ENCODE measurements around the gene PIWIL1. TPM values are rescaled to one million over a fixed set of nuclear protein-coding genes. Genes with fewer than 3 reads are reported as not detected.

PIWIL1 gene
- total and polyA plus RNA-seq, 5 donors from 2014 or later: not detected

DNA sequence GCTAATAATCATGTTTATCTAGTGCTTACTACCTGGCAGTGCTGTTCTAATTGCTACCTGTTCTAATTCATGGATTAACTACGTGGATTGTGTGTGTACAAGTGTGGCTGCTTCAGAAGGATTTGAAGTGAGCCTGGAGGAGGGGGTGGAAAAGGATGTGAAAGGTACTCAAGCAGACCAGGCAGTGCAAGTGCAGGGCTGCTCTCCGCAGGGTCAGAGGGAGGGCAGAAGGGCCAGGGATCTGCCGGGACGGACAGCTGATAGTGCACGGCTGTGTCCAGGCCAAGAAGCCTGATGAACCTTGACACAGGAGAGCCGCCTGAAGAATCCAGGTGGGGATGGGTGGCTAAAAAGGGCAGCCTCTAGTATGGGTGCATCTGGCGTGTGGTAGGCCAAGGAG, 28.5 kb downstream of the PIWIL1 start:
- Mint-ChIP-seq H3K36me3 (no peaks in the 10 kb centered on the region), H3K27me3 (no peaks in the 10 kb centered on the region), H3K4me1 (no peaks in the 10 kb centered on the region), H3K9me3 (peaks cover 0 to 2% (median 0%) of the 10 kb centered on the region in 7 donors), H3K27ac (no peak overlapping the region), H3K4me3 (no peak overlapping the region)
- no peaks in the 10 kb centered on the region for H3K4me1 ChIP-seq (ENCODE audit: control insufficient read depth, insufficient read depth, low read length, poor library complexity, severe bottlenecking)
- DNase-seq: no peak
- H3K4me3 ChIP-seq (ENCODE audit: low read depth, low read length): no peak overlapping the region
- H3K27ac ChIP-seq (ENCODE audit: insufficient read depth, low read length, poor library complexity, severe bottlenecking): no peak overlapping the region
- no peaks in the 10 kb centered on the region for H3K36me3 ChIP-seq (ENCODE audit: control insufficient read depth, insufficient read depth, low read length)
- no peaks in the 10 kb centered on the region for H3K27me3 ChIP-seq (ENCODE audit: control insufficient read depth, insufficient read depth, low read length)
- no peaks in the 10 kb centered on the region for H3K9me3 ChIP-seq (ENCODE audit: control insufficient read depth in 2 of 2, low read length in 2 of 2)
- ATAC-seq (ENCODE audit: low read depth in 2 of 2): no peak

DNA sequence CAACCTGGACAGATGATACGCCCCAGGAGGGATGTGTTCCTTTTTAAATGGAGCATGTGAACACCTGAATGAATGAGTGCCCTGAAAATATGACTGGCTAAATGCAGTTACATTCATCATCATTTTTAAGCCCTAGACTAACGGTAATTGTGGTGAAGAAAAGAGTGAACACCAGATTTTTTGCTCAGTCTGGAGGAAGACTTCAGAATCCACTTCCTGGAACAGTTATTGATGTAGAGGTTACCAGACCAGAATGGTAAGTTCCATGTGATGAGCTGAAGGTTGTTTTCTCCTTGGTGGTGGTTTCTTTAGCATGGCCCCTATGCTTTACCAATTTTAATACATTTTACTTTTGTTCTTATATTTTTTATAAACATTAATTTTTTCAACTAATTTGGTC, 29.3 kb downstream of the PIWIL1 start:
- no peak overlapping the region for H3K4me3 ChIP-seq (ENCODE audit: low read depth, low read length)
- H3K4me3 Mint-ChIP-seq: no peak overlapping the region

DNA sequence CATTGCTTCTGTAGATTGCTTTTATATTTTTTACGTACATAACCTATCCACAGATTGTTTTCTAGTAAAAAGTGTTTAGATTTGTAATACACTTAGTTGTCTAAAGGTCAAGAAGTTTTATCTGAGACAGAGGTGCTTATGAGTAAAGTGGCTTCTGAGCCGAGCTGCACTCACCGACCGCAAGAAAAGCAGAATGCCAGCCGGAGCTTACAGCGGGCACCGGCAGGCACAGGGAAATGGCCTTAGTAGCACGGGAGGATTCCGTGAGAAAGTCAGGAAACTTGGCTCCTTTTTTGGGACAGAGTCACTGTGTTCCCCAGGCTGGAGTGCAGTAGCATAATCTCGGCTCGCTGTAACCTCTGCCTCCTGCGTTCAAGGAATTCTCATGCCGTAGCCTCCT, 29.8 kb downstream of the PIWIL1 start:
- Histone ChIP-seq H3K4me3 (ENCODE audit: low read depth, low read length) (no peak overlapping the region), H3K4me1 (ENCODE audit: control insufficient read depth, insufficient read depth, low read length, poor library complexity, severe bottlenecking) (no peaks in the 10 kb centered on the region), H3K9me3 (ENCODE audit: control insufficient read depth in 2 of 2, low read length in 2 of 2) (no peaks in the 10 kb centered on the region), H3K27me3 (ENCODE audit: control insufficient read depth, insufficient read depth, low read length) (no peaks in the 10 kb centered on the region), H3K36me3 (ENCODE audit: control insufficient read depth, insufficient read depth, low read length) (no peaks in the 10 kb centered on the region), H3K27ac (ENCODE audit: insufficient read depth, low read length, poor library complexity, severe bottlenecking) (no peak overlapping the region)
- ATAC-seq (ENCODE audit: low read depth in 2 of 2) (no peak), DNase-seq (no peak)
- Mint-ChIP-seq H3K27me3 (no peaks in the 10 kb centered on the region), H3K9me3 (peaks cover 0 to 2% (median 0%) of the 10 kb centered on the region in 7 donors), H3K27ac (no peak overlapping the region), H3K4me3 (no peak overlapping the region), H3K4me1 (no peaks in the 10 kb centered on the region), H3K36me3 (no peaks in the 10 kb centered on the region)

More for the DNA sequence above, 29.3 kb downstream of the PIWIL1 start:
- Mint-ChIP-seq H3K27me3 (no peaks in the 10 kb centered on the region), H3K9me3 (peaks cover 0 to 2% (median 0%) of the 10 kb centered on the region in 7 donors), H3K27ac (no peak overlapping the region), H3K4me1 (no peaks in the 10 kb centered on the region), H3K36me3 (no peaks in the 10 kb centered on the region)
- ATAC-seq (ENCODE audit: low read depth in 2 of 2) (no peak), DNase-seq (no peak)
- Histone ChIP-seq H3K27me3 (ENCODE audit: control insufficient read depth, insufficient read depth, low read length) (no peaks in the 10 kb centered on the region), H3K9me3 (ENCODE audit: control insufficient read depth in 2 of 2, low read length in 2 of 2) (no peaks in the 10 kb centered on the region), H3K27ac (ENCODE audit: insufficient read depth, low read length, poor library complexity, severe bottlenecking) (no peak overlapping the region), H3K36me3 (ENCODE audit: control insufficient read depth, insufficient read depth, low read length) (no peaks in the 10 kb centered on the region), H3K4me1 (ENCODE audit: control insufficient read depth, insufficient read depth, low read length, poor library complexity, severe bottlenecking) (no peaks in the 10 kb centered on the region)

DNA sequence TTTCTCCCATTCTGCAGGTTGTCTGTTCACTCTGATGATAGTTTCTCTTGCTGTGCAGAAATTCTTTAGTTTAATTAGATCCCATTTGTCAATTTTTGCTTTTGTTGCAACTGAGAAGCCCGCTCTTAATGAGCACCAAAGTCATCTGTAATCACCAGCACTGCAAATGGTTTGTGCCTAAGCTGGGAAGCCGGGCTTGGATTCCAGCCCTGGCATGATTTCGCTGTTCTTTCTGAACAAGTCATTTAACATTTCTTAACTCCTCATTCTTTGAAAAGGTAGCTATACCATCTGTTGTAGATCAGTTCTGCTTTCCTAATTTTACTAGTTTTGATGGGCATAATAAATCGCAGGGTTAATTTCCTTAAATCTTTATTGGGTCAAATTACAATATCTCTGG, 32.1 kb downstream of the PIWIL1 start:
- H3K27ac Mint-ChIP-seq: no peak overlapping the region
- no peak overlapping the region for H3K4me3 Mint-ChIP-seq
- peaks cover 4% of the 10 kb centered on the region for H3K27me3 Mint-ChIP-seq
- H3K9me3 Mint-ChIP-seq: peaks cover 0 to 2% (median 0%) of the 10 kb centered on the region in 7 donors
- ATAC-seq (ENCODE audit: low read depth in 2 of 2) (no peak), DNase-seq (no peak)
- H3K27ac ChIP-seq (ENCODE audit: insufficient read depth, low read length, poor library complexity, severe bottlenecking): no peak overlapping the region
- H3K9me3 ChIP-seq (ENCODE audit: control insufficient read depth in 2 of 2, low read length in 2 of 2): no peaks in the 10 kb centered on the region
- no peaks in the 10 kb centered on the region for H3K4me1 ChIP-seq (ENCODE audit: control insufficient read depth, insufficient read depth, low read length, poor library complexity, severe bottlenecking)
- H3K4me3 ChIP-seq (ENCODE audit: low read depth, low read length): no peak overlapping the region
- H3K36me3 Mint-ChIP-seq: no peaks in the 10 kb centered on the region
- H3K36me3 ChIP-seq (ENCODE audit: control insufficient read depth, insufficient read depth, low read length): no peaks in the 10 kb centered on the region
- no peaks in the 10 kb centered on the region for H3K27me3 ChIP-seq (ENCODE audit: control insufficient read depth, insufficient read depth, low read length)
- H3K4me1 Mint-ChIP-seq: no peaks in the 10 kb centered on the region

DNA sequence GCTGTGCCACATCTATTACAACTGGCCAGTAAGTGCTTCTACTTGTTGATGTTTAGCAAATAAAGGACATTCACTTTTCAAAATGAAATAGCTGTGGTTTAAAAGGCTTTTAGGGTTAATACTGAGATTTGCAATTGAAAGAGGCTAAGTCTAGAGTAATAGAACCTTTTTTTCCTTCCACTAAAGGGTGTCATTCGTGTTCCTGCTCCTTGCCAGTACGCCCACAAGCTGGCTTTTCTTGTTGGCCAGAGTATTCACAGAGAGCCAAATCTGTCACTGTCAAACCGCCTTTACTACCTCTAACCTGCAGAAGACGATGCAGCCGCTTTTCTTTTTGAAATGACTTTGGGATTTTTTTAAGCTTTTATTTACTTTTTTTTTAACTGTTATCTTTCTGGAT, 33.6 kb downstream of the PIWIL1 start:
- no peak for DNase-seq
- Mint-ChIP-seq H3K4me1 (no peaks in the 10 kb centered on the region), H3K27me3 (peaks cover 4% of the 10 kb centered on the region), H3K27ac (no peak overlapping the region), H3K4me3 (no peak overlapping the region), H3K9me3 (peaks cover 0 to 2% (median 0%) of the 10 kb centered on the region in 7 donors), H3K36me3 (no peaks in the 10 kb centered on the region)
- Histone ChIP-seq H3K4me1 (ENCODE audit: control insufficient read depth, insufficient read depth, low read length, poor library complexity, severe bottlenecking) (no peaks in the 10 kb centered on the region), H3K4me3 (ENCODE audit: low read depth, low read length) (no peak overlapping the region), H3K27me3 (ENCODE audit: control insufficient read depth, insufficient read depth, low read length) (no peaks in the 10 kb centered on the region), H3K36me3 (ENCODE audit: control insufficient read depth, insufficient read depth, low read length) (no peaks in the 10 kb centered on the region), H3K27ac (ENCODE audit: insufficient read depth, low read length, poor library complexity, severe bottlenecking) (no peak overlapping the region), H3K9me3 (ENCODE audit: control insufficient read depth in 2 of 2, low read length in 2 of 2) (no peaks in the 10 kb centered on the region)
- no peak for ATAC-seq (ENCODE audit: low read depth in 2 of 2)

DNA sequence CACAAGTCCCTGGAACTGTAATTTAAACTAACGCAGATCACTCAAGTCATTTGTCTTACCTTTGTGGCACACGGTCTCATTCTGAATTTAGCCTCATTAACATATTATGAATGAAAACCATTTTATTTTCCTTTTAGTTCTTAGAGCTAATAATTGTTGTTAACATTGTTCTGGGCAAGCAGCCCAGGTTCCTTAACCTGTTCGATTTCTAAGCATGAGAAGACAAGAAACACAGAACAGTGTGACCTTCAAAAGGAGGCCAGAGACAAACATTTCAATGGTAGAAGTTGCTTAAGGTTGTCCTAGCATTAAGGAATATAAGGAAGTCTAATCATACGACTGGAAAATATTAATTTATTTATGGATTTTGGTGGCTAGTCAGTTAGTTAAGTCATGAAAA, 35.2 kb downstream of the PIWIL1 start:
- H3K4me1 Mint-ChIP-seq: no peaks in the 10 kb centered on the region
- no peaks in the 10 kb centered on the region for H3K9me3 ChIP-seq (ENCODE audit: control insufficient read depth in 2 of 2, low read length in 2 of 2)
- H3K4me1 ChIP-seq (ENCODE audit: control insufficient read depth, insufficient read depth, low read length, poor library complexity, severe bottlenecking): no peaks in the 10 kb centered on the region
- H3K9me3 Mint-ChIP-seq: peaks cover 0 to 2% (median 0%) of the 10 kb centered on the region in 7 donors
- no peak overlapping the region for H3K4me3 ChIP-seq (ENCODE audit: low read depth, low read length)
- H3K36me3 Mint-ChIP-seq: no peaks in the 10 kb centered on the region
- ATAC-seq (ENCODE audit: low read depth in 2 of 2) (no peak), DNase-seq (no peak)
- peaks cover 11% of the 10 kb centered on the region for H3K27me3 Mint-ChIP-seq
- no peak overlapping the region for H3K27ac Mint-ChIP-seq
- H3K27ac ChIP-seq (ENCODE audit: insufficient read depth, low read length, poor library complexity, severe bottlenecking): no peak overlapping the region
- no peaks in the 10 kb centered on the region for H3K36me3 ChIP-seq (ENCODE audit: control insufficient read depth, insufficient read depth, low read length)
- no peaks in the 10 kb centered on the region for H3K27me3 ChIP-seq (ENCODE audit: control insufficient read depth, insufficient read depth, low read length)
- no peak overlapping the region for H3K4me3 Mint-ChIP-seq

DNA sequence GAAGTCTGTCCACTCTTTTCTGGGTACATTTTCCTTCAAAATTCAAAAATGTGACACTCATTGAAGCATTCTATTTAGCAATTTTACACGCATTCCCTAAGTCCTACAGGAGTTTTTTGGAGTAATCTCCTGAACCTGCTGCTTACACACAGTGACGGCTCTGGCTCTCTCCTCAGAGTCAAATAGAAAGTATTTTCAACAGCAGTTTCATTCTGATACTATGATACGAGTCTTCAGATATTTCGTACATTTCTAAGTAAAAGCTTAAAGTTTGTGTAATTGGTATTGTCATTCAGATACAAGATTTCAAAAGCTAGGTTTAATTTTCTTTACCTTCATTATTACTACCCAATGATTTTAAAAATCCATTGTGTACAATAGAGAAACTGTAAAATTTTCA, 36.4 kb downstream of the PIWIL1 start:
- Mint-ChIP-seq H3K4me3 (no peak overlapping the region), H3K27me3 (peaks cover 11% of the 10 kb centered on the region), H3K27ac (no peak overlapping the region), H3K4me1 (no peaks in the 10 kb centered on the region), H3K9me3 (no peaks in the 10 kb centered on the region), H3K36me3 (no peaks in the 10 kb centered on the region)
- Histone ChIP-seq H3K9me3 (ENCODE audit: control insufficient read depth in 2 of 2, low read length in 2 of 2) (no peaks in the 10 kb centered on the region), H3K27me3 (ENCODE audit: control insufficient read depth, insufficient read depth, low read length) (no peaks in the 10 kb centered on the region), H3K36me3 (ENCODE audit: control insufficient read depth, insufficient read depth, low read length) (no peaks in the 10 kb centered on the region), H3K4me3 (ENCODE audit: low read depth, low read length) (no peak overlapping the region), H3K27ac (ENCODE audit: insufficient read depth, low read length, poor library complexity, severe bottlenecking) (no peak overlapping the region), H3K4me1 (ENCODE audit: control insufficient read depth, insufficient read depth, low read length, poor library complexity, severe bottlenecking) (no peaks in the 10 kb centered on the region)
- no peak for DNase-seq
- ATAC-seq (ENCODE audit: low read depth in 2 of 2): no peak

DNA sequence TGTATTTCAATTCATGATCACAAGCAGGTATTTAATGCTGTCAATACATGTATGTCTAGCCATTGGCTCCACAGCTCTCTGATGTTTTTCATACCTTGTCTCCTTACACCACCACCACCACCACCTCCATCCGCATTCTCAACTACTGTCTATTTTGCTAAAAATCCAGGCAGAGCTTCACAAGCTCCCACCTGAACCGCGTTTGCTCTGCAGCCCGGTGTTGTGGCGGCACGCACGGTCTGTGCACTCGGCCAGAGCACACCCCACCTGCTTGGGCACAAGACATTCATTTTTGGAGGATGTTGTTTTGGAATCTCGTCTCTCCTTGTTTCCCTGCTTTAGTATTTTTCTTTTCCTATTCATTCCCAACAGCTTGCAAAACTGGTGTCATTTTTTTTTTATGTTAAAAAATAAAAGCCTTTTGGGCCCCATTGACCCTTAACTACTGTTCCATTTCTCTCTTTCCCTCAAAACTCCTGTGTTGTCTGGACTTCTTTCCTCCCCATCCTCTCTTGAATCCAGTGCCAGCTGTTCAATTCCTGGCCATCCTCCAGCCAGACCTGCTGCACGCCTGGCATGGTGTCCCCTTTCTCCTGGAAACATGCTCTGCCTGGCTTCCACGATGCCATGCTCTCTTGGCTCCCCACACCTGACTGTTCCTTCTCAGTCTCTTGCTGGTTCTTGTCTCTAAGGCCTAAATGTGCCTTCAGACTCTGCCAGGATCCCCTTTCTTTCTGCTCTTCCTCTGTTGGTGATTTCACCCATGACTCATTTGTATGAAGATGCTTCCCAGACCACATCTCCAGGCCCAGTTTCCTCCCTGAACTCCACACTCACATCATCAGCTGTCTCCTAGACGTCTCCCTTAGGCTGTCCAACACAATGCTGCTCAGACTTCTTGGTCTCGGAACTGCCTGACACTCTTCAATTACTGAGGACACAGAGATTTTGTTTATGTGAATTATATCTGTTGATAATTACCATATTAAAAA, 37.9 kb downstream of the PIWIL1 start:
- Mint-ChIP-seq H3K27me3 (peaks cover 11% of the 10 kb centered on the region), H3K36me3 (no peaks in the 10 kb centered on the region), H3K4me3 (no peak overlapping the region), H3K9me3 (no peaks in the 10 kb centered on the region), H3K4me1 (no peaks in the 10 kb centered on the region), H3K27ac (no peak overlapping the region)
- H3K4me1 ChIP-seq (ENCODE audit: control insufficient read depth, insufficient read depth, low read length, poor library complexity, severe bottlenecking): no peaks in the 10 kb centered on the region
- no peaks in the 10 kb centered on the region for H3K27me3 ChIP-seq (ENCODE audit: control insufficient read depth, insufficient read depth, low read length)
- H3K36me3 ChIP-seq (ENCODE audit: control insufficient read depth, insufficient read depth, low read length): no peaks in the 10 kb centered on the region
- no peaks in the 10 kb centered on the region for H3K9me3 ChIP-seq (ENCODE audit: control insufficient read depth in 2 of 2, low read length in 2 of 2)
- no peak overlapping the region for H3K4me3 ChIP-seq (ENCODE audit: low read depth, low read length)
- no peak for ATAC-seq (ENCODE audit: low read depth in 2 of 2)
- no peak overlapping the region for H3K27ac ChIP-seq (ENCODE audit: insufficient read depth, low read length, poor library complexity, severe bottlenecking)
- DNase-seq: no peak

All from CD4-positive, CD25-positive, alpha-beta regulatory T cell (primary cell).